Measurements from ENCODE around the gene RERE. TPM values are rescaled to one million over a fixed set of nuclear protein-coding genes. Genes with fewer than 3 reads are reported as not detected.

RERE gene
- 100 to 1,000 TPM in 2 of 4 donors, 10 to 100 TPM in 2; 90.6 to 148 (median 124) TPM for total RNA-seq
- 10 to 100 TPM; 19.2 to 43.2 (median 27.5) TPM for polyA plus RNA-seq

DNA sequence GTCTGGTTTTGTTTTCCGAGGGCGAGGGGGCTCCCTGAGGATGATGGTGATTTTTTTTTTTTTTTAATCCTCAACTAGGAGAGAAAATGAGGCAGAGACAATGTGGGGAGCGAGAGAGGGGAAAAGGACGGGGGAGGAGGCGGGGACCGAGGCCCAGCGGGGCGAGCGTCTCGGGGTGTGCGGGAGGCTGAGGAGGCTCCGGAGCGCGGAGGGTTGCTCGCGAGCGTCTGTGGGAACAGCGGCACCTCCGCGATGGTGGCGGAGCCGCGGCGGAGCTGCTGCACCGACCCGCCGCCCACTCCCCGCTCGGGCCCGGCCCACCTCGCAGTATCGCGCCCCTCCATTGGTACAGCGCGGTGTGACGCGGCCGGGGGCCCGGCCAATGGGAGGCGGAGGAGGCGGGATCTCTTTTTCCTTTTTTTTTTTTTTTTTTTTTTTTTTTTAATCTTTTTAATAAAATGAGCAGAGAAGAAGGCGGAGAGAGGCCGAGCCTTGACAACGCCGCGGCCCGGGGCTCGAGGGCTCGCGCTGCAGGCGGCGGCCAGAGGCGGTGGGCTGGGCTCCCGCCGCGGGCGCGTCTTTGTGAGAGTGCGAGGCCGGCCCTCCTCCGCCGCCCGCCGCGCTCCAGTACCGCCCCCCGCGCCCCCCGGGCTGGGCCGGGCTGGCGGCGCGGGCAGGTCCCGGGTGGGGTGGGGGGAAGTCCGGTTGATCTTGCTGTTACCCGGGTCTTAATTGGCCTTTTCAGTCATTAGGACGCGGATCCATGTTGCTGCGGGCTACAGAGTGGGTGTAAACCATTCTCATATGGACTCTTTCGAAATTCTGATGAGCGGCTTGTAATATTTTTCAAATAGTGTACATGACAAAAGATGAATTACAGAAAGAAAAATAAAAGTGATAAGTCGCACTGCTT is at the start of gene RERE:
TSS of gene RERE (minus strand) at position 229 of the 913 bp plus-strand sequence.
- Histone ChIP-seq H3K27ac (peak within 1 kb of the TSS; percentile 95 to 99 (median 96)), H3K4me1 (peaks cover 0 to 51% (median 42%) of the 10 kb centered on the region in 4 donors), H3K4me3 (peak within 1 kb of the TSS; percentile 68 to 89 (median 78)), H3K9me3 (no peaks in the 10 kb centered on the region), H3K27me3 (no peaks in the 10 kb centered on the region), H3K36me3 (no peaks in the 10 kb centered on the region)
- DNase-seq = peak; percentile 97
- WGBS, 2 donors = 0 to 1% methylated on average over 82 of the region's 82 CpGs
- intact Hi-C loops (cut with DNase I) = loop anchor here (2.0 kb wide), 1 partner anchor 61 kb away; the partner anchor contains the start of gene ENO1
- peak; percentile 91 to 99 (median 98) for TF ChIP-seq POLR2AphosphoS5 (IDR thresholded peaks at IDR 0.05)
- peak; percentile 95 to 96 for TF ChIP-seq POLR2A (IDR thresholded peaks at IDR 0.05)
- TF ChIP-seq EP300 (IDR thresholded peaks at IDR 0.05) = no peak
- TF ChIP-seq, protein P1, sequence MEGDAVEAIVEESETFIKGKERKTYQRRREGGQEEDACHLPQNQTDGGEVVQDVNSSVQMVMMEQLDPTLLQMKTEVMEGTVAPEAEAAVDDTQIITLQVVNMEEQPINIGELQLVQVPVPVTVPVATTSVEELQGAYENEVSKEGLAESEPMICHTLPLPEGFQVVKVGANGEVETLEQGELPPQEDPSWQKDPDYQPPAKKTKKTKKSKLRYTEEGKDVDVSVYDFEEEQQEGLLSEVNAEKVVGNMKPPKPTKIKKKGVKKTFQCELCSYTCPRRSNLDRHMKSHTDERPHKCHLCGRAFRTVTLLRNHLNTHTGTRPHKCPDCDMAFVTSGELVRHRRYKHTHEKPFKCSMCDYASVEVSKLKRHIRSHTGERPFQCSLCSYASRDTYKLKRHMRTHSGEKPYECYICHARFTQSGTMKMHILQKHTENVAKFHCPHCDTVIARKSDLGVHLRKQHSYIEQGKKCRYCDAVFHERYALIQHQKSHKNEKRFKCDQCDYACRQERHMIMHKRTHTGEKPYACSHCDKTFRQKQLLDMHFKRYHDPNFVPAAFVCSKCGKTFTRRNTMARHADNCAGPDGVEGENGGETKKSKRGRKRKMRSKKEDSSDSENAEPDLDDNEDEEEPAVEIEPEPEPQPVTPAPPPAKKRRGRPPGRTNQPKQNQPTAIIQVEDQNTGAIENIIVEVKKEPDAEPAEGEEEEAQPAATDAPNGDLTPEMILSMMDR (IDR thresholded peaks at IDR 0.05) = no peak

DNA sequence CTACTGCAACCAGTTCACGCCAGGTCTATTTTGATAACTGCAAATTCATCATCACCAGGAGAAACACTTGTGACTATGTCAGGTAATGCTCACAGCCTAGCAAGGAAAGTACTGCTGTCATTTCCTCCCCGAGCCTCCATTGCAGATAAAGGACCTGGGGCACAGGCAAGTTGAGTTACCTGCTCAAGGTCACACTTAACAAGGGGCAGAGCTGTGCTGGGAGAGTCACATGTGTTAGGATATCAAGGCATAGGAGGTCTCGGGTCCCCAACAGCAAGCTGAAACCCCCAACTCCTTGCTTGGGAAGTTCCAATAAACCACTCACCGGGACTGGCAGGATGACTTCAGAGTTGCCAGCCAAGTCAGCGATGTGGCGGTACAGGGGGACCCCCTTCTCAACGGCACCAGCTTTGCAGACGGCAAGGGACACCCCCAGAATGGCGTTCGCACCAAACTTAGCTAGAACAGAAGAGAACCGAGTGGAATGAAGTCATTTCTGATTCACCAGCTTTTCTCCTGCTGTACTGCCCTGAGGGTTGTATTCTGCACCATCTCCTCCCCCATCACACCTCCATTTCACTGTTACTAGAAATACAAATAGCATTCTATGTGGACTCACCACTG is 49.5 kb upstream of the RERE start:
- H3K9me3 ChIP-seq = no peaks in the 10 kb centered on the region
- H3K4me3 ChIP-seq = no peak overlapping the region
- WGBS, 2 donors = 86 to 88% methylated on average over 11 of the region's 11 CpGs
- no peak for TF ChIP-seq POLR2AphosphoS5 (IDR thresholded peaks at IDR 0.05)
- TF ChIP-seq, protein P1 (IDR thresholded peaks at IDR 0.05) = no peak
- TF ChIP-seq EP300 (IDR thresholded peaks at IDR 0.05) = no peak
- no peak for TF ChIP-seq POLR2A (IDR thresholded peaks at IDR 0.05)
- H3K36me3 ChIP-seq = peaks cover 76 to 100% (median 96%) of the 10 kb centered on the region in 4 donors
- H3K4me1 ChIP-seq = peaks cover 0 to 4% (median 2%) of the 10 kb centered on the region in 4 donors
- no peaks in the 10 kb centered on the region for H3K27me3 ChIP-seq
- DNase-seq = no peak
- no peak overlapping the region for H3K27ac ChIP-seq
- intact Hi-C loops (cut with DNase I) = no loop called here

- Histone ChIP-seq H3K36me3 (peaks cover 72 to 100% (median 94%) of the 10 kb centered on the region in 4 donors), H3K9me3 (no peaks in the 10 kb centered on the region), H3K27ac (no peak overlapping the region), H3K27me3 (no peaks in the 10 kb centered on the region), H3K4me1 (no peaks in the 10 kb centered on the region), H3K4me3 (no peak overlapping the region)
- WGBS, 2 donors = 87 to 94% methylated on average over 10 of the region's 10 CpGs
- DNase-seq = no peak
- intact Hi-C loops (cut with DNase I) = no loop called here
- no peak for TF ChIP-seq POLR2AphosphoS5 (IDR thresholded peaks at IDR 0.05)
- TF ChIP-seq, protein P1 (IDR thresholded peaks at IDR 0.05) = no peak
- TF ChIP-seq EP300 (IDR thresholded peaks at IDR 0.05) = no peak
- no peak for TF ChIP-seq POLR2A (IDR thresholded peaks at IDR 0.05)
Measured at GRCh38 chr1:8866173-8866791, 48.8 kb upstream of the RERE start.

DNA sequence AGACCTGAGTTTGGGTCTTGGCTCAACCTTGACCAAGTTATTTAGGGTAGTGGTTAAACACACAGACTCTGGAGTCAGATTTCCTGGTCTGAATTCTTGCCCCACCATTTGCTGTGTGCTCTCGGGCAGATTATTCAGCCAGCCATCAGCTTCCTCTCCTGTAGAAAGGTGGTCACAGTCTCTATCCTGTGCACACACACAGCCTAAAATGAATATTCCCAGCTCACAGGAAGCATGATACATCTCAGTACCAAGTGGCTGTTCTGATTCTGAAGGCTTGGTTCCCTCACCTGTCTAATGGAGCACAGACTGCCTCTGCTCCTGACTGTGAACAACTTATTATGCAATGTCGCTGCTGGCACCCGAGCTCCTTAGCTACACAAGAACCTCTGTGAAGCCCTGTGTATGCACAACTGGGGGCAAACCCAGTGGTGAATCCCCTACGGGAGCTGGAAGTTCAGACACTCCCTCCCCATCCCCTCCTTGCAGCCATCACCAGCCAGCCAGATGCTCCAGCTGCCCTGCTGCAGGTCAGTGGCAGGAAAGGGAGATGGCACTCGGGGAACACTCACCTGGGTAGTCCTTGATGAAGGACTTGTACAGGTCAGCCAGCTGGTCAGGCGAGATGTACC is 47.4 kb upstream of the RERE start:
- peaks cover 65 to 100% (median 91%) of the 10 kb centered on the region in 4 donors for H3K36me3 ChIP-seq
- WGBS, 2 donors = 90 to 92% methylated on average over 6 of the region's 6 CpGs
- no peaks in the 10 kb centered on the region for H3K9me3 ChIP-seq
- no peak overlapping the region for H3K4me3 ChIP-seq
- no peak for DNase-seq
- TF ChIP-seq EP300 (IDR thresholded peaks at IDR 0.05) (no peak), POLR2AphosphoS5 (IDR thresholded peaks at IDR 0.05) (no peak), POLR2A (IDR thresholded peaks at IDR 0.05) (no peak)
- TF ChIP-seq, protein P1 (IDR thresholded peaks at IDR 0.05) = no peak
- no peaks in the 10 kb centered on the region for H3K4me1 ChIP-seq
- intact Hi-C loops (cut with DNase I) = loop anchor here (5.0 kb wide), 1 partner anchor 122 kb away; no protein-coding TSS in a partner anchor
- no peaks in the 10 kb centered on the region for H3K27me3 ChIP-seq
- no peak overlapping the region for H3K27ac ChIP-seq
